Panc1 (cell line): ENCODE data around the gene DCD. TPM values are rescaled to one million over a fixed set of nuclear protein-coding genes. Genes with fewer than 3 reads are reported as not detected.

Experiments
- ATAC-seq: fragments of 200-7000 bp; cut with Tn5 transposase; 2 replicates; pipeline ENCODE4 v1.9.1; 2020; ENCODE audit warnings: mild to moderate bottlenecking, moderate library complexity
- Bru-seq: library from RNA; stranded (reverse); fragments of 400-500 nt; gene quantifications from one replicate; lab custom pipeline; 2021; lab: Mats Ljungman, UMichigan
- BruChase-seq, 2 experiments: library from RNA; stranded (reverse); fragments of 400-500 nt; gene quantifications; one replicate each; lab custom pipeline; 2021; lab: Mats Ljungman, UMichigan
- BruUV-seq: library from RNA; stranded (reverse); fragments of 400-500 nt; replicated peaks from 2 replicates; lab custom pipeline; 2021; lab: Mats Ljungman, UMichigan
- CTCF ChIA-PET: fragments of 300-600 bp; sonication (Branson Sonifier 250); formaldehyde crosslinking; loops from one replicate; lab custom pipeline; 2022; ENCODE audit warnings: antibody characterized with exemption; lab: Charles Lee
- POLR2A ChIA-PET: fragments of 300-600 bp; sonication (Branson Sonifier 250); formaldehyde crosslinking; loops from one replicate; lab custom pipeline; 2022; ENCODE audit warnings: antibody characterized with exemption; lab: Charles Lee
- DNase-seq: peaks from one replicate; pipeline ENCODE4 v3.0.0-alpha.2; 2010; ENCODE audit warnings: low read depth, low spot score
- H3K27ac ChIP-seq: 2 replicates; pipeline ENCODE4 v1.5.1; 2011; ENCODE audit warnings: mild to moderate bottlenecking, low read length, inconsistent platforms
- H3K27me3 ChIP-seq: fragments of 200-500 bp; sonication (Bioruptor generic); 2 replicates; pipeline ENCODE4 v1.6.0; 2014; ENCODE audit warnings: low read length, inconsistent platforms; ENCODE audit not compliant: control insufficient read depth, insufficient read depth
- H3K36me3 ChIP-seq: fragments of 200-500 bp; sonication (Bioruptor generic); 2 replicates; pipeline ENCODE4 v1.5.1; 2014; ENCODE audit warnings: inconsistent platforms, mild to moderate bottlenecking, low read length, moderate library complexity; ENCODE audit not compliant: control insufficient read depth, insufficient read depth
- H3K4me1 ChIP-seq: 2 replicates; pipeline ENCODE4 v1.5.1; 2011; ENCODE audit warnings: inconsistent platforms, mild to moderate bottlenecking, low read length, moderate library complexity; ENCODE audit not compliant: control insufficient read depth, insufficient read depth
- H3K4me3 ChIP-seq, 2 experiments: 2 replicates each; pipeline ENCODE4 v1.5.1; 2011 to 2012; ENCODE audit warnings: low read depth in 2 of 2, low read length in 2 of 2, mild to moderate bottlenecking in 2 of 2, inconsistent platforms in 1 of 2, moderate library complexity in 1 of 2
- H3K9me3 ChIP-seq: fragments of 200-500 bp; sonication (Bioruptor generic); 2 replicates; pipeline ENCODE4 v1.5.1; 2014; ENCODE audit warnings: low read depth, mild to moderate bottlenecking, inconsistent platforms, low read length, moderate library complexity; ENCODE audit not compliant: control insufficient read depth, insufficient read depth
- CTCF ChIP-seq: fragments of 450-650 bp; IDR thresholded peaks from 2 replicates; pipeline ENCODE4 v1.5.1; 2017; ENCODE audit warnings: mild to moderate bottlenecking
- POLR2AphosphoS5 ChIP-seq: IDR thresholded peaks from 2 replicates; pipeline ENCODE4 v1.6.1; 2012; ENCODE audit warnings: mild to moderate bottlenecking, low read depth, low read length, moderate library complexity
- REST ChIP-seq, 2 experiments: IDR thresholded peaks; 2 replicates each; pipeline ENCODE4 v1.6.1; 2011 to 2012; ENCODE audit warnings: low read depth in 2 of 2, control low read depth in 1 of 2, low read length in 1 of 2, mild to moderate bottlenecking in 1 of 2, moderate library complexity in 1 of 2; ENCODE audit not compliant: insufficient read depth in 1 of 2
- SIN3A ChIP-seq: IDR thresholded peaks from 2 replicates; pipeline ENCODE4 v1.6.1; 2012; ENCODE audit warnings: low read depth, mild to moderate bottlenecking, low read length, moderate library complexity, borderline replicate concordance; ENCODE audit not compliant: insufficient read depth
- TCF7L2 ChIP-seq: IDR thresholded peaks from 2 replicates; pipeline ENCODE4 v1.6.1; 2011; ENCODE audit warnings: mild to moderate bottlenecking, low read depth, low read length, inconsistent platforms
- in situ Hi-C: cut with HindIII; loops from 2 replicates; pipeline ENCODE4 v1.10.0; 2016; ENCODE audit warnings: low sequenced_read_pairs, low pct_unique_long_range_greater_than_20kb
- intact Hi-C: fragments of 100-400 bp; cut with micrococcal nuclease; formaldehyde crosslinking; loops from one replicate; pipeline ENCODE4 v1.10.0; 2022; ENCODE audit not compliant: unreplicated experiment
- long read RNA-seq: library from polyadenylated mRNA; unstranded; transcript quantifications from one replicate; pipeline ENCODE4 v2.0.0, GENCODE V29; 2021; ENCODE audit not compliant: unreplicated experiment
- polyA plus RNA-seq: library from polyadenylated mRNA; unstranded; fragments of >200 nt; gene quantifications from one replicate; pipeline ENCODE4 v1.2.1, GENCODE V29; 2012; ENCODE audit warnings: missing spikeins; ENCODE audit not compliant: insufficient read length
- total RNA-seq: library from RNA; stranded (reverse); gene quantifications from one replicate; pipeline ENCODE4 v1.2.1, GENCODE V29; 2021; ENCODE audit not compliant: unreplicated experiment

Gene DCD
- total RNA-seq = not detected
- not detected for polyA plus RNA-seq
- not detected for Bru-seq, nascent RNA
- BruChase-seq, experiment 1, labeled RNA remaining after a 2-hour chase = not detected
- not detected for BruChase-seq, experiment 2, labeled RNA remaining after a 6-hour chase
- long read RNA-seq = 0 reads

- ChIA-PET CTCF (no interaction called here), POLR2A (no interaction called here)
- no peak for DNase-seq
- BruUV-seq = no TSS peak
- ATAC-seq = no peak
- no peaks in the 10 kb centered on the region for H3K4me1 ChIP-seq
- no peaks in the 10 kb centered on the region for H3K36me3 ChIP-seq
- intact Hi-C loops (no loop called here), in situ Hi-C loops (no loop called here)
- TF ChIP-seq REST (IDR thresholded peaks at IDR 0.05; ENCODE audit: insufficient read depth in 1 of 2, low read depth in 2 of 2, low read length in 1 of 2) = no peak
- no peak for TF ChIP-seq SIN3A
- no peak for TF ChIP-seq CTCF
- no peak for TF ChIP-seq TCF7L2
- no peak for TF ChIP-seq POLR2AphosphoS5
- no peak within 1 kb of the TSS for H3K4me3 ChIP-seq
- H3K27ac ChIP-seq = no peak within 1 kb of the TSS
- no peaks in the 10 kb centered on the region for H3K9me3 ChIP-seq
- peaks cover 24% of the 10 kb centered on the region for H3K27me3 ChIP-seq
Measured at GRCh38 chr12:54648265-54648664, at the start of gene DCD. DCD (minus strand) TSS chr12:54648365; CDS start chr12:54648303, 62 bp downstream.

GRCh38 chr12:54697851-54698250 lies 49.7 kb upstream of the DCD start:
- no peak for DNase-seq
- no peak overlapping the region for H3K27ac ChIP-seq
- BruUV-seq = no TSS peak
- CTCF ChIA-PET = no interaction called here
- POLR2A ChIA-PET = no interaction called here
- H3K36me3 ChIP-seq = no peaks in the 10 kb centered on the region
- H3K4me3 ChIP-seq = no peak overlapping the region
- in situ Hi-C loops (no loop called here), intact Hi-C loops (no loop called here)
- no peak for TF ChIP-seq TCF7L2
- TF ChIP-seq REST (IDR thresholded peaks at IDR 0.05; ENCODE audit: insufficient read depth in 1 of 2, low read depth in 2 of 2, low read length in 1 of 2) = no peak
- TF ChIP-seq CTCF = no peak
- no peak for TF ChIP-seq SIN3A
- no peak for TF ChIP-seq POLR2AphosphoS5
- no peak for ATAC-seq
- no peaks in the 10 kb centered on the region for H3K9me3 ChIP-seq
- no peaks in the 10 kb centered on the region for H3K4me1 ChIP-seq
- peaks cover 8% of the 10 kb centered on the region for H3K27me3 ChIP-seq
